Panc1 (cell line): Measurements from ENCODE around the gene LEKR1. TPM values are rescaled to one million over a fixed set of nuclear protein-coding genes. Genes with fewer than 3 reads are reported as not detected.

Experiments
- ATAC-seq: fragments of 200-7000 bp; cut with Tn5 transposase; 2 replicates; pipeline ENCODE4 v1.9.1; 2020; ENCODE audit warnings: mild to moderate bottlenecking, moderate library complexity
- BruUV-seq: library from RNA; stranded (reverse); fragments of 400-500 nt; replicated peaks from 2 replicates; lab custom pipeline; 2021; lab: Mats Ljungman, UMichigan
- CTCF ChIA-PET: fragments of 300-600 bp; sonication (Branson Sonifier 250); formaldehyde crosslinking; loops from one replicate; lab custom pipeline; 2022; ENCODE audit warnings: antibody characterized with exemption; lab: Charles Lee
- POLR2A ChIA-PET: fragments of 300-600 bp; sonication (Branson Sonifier 250); formaldehyde crosslinking; loops from one replicate; lab custom pipeline; 2022; ENCODE audit warnings: antibody characterized with exemption; lab: Charles Lee
- DNase-seq: peaks from one replicate; pipeline ENCODE4 v3.0.0-alpha.2; 2010; ENCODE audit warnings: low read depth, low spot score
- H3K27ac ChIP-seq: 2 replicates; pipeline ENCODE4 v1.5.1; 2011; ENCODE audit warnings: mild to moderate bottlenecking, low read length, inconsistent platforms
- H3K27me3 ChIP-seq: fragments of 200-500 bp; sonication (Bioruptor generic); 2 replicates; pipeline ENCODE4 v1.6.0; 2014; ENCODE audit warnings: low read length, inconsistent platforms; ENCODE audit not compliant: control insufficient read depth, insufficient read depth
- H3K36me3 ChIP-seq: fragments of 200-500 bp; sonication (Bioruptor generic); 2 replicates; pipeline ENCODE4 v1.5.1; 2014; ENCODE audit warnings: inconsistent platforms, mild to moderate bottlenecking, low read length, moderate library complexity; ENCODE audit not compliant: control insufficient read depth, insufficient read depth
- H3K4me1 ChIP-seq: 2 replicates; pipeline ENCODE4 v1.5.1; 2011; ENCODE audit warnings: inconsistent platforms, mild to moderate bottlenecking, low read length, moderate library complexity; ENCODE audit not compliant: control insufficient read depth, insufficient read depth
- H3K4me3 ChIP-seq, 2 experiments: 2 replicates each; pipeline ENCODE4 v1.5.1; 2011 to 2012; ENCODE audit warnings: low read depth in 2 of 2, low read length in 2 of 2, mild to moderate bottlenecking in 2 of 2, inconsistent platforms in 1 of 2, moderate library complexity in 1 of 2
- H3K9me3 ChIP-seq: fragments of 200-500 bp; sonication (Bioruptor generic); 2 replicates; pipeline ENCODE4 v1.5.1; 2014; ENCODE audit warnings: low read depth, mild to moderate bottlenecking, inconsistent platforms, low read length, moderate library complexity; ENCODE audit not compliant: control insufficient read depth, insufficient read depth
- CTCF ChIP-seq: fragments of 450-650 bp; IDR thresholded peaks from 2 replicates; pipeline ENCODE4 v1.5.1; 2017; ENCODE audit warnings: mild to moderate bottlenecking
- POLR2AphosphoS5 ChIP-seq: IDR thresholded peaks from 2 replicates; pipeline ENCODE4 v1.6.1; 2012; ENCODE audit warnings: mild to moderate bottlenecking, low read depth, low read length, moderate library complexity
- REST ChIP-seq, 2 experiments: IDR thresholded peaks; 2 replicates each; pipeline ENCODE4 v1.6.1; 2011 to 2012; ENCODE audit warnings: low read depth in 2 of 2, control low read depth in 1 of 2, low read length in 1 of 2, mild to moderate bottlenecking in 1 of 2, moderate library complexity in 1 of 2; ENCODE audit not compliant: insufficient read depth in 1 of 2
- SIN3A ChIP-seq: IDR thresholded peaks from 2 replicates; pipeline ENCODE4 v1.6.1; 2012; ENCODE audit warnings: low read depth, mild to moderate bottlenecking, low read length, moderate library complexity, borderline replicate concordance; ENCODE audit not compliant: insufficient read depth
- TCF7L2 ChIP-seq: IDR thresholded peaks from 2 replicates; pipeline ENCODE4 v1.6.1; 2011; ENCODE audit warnings: mild to moderate bottlenecking, low read depth, low read length, inconsistent platforms
- in situ Hi-C: cut with HindIII; loops from 2 replicates; pipeline ENCODE4 v1.10.0; 2016; ENCODE audit warnings: low sequenced_read_pairs, low pct_unique_long_range_greater_than_20kb
- intact Hi-C: fragments of 100-400 bp; cut with micrococcal nuclease; formaldehyde crosslinking; loops from one replicate; pipeline ENCODE4 v1.10.0; 2022; ENCODE audit not compliant: unreplicated experiment
- total RNA-seq: library from RNA; stranded (reverse); gene quantifications from one replicate; pipeline ENCODE4 v1.2.1, GENCODE V29; 2021; ENCODE audit not compliant: unreplicated experiment

Gene LEKR1
- total RNA-seq, 1 experiment from 2014 or later: not detected

- CTCF ChIA-PET: no interaction called here
- Histone ChIP-seq H3K4me1 (no peaks in the 10 kb centered on the region), H3K36me3 (no peaks in the 10 kb centered on the region), H3K9me3 (peaks cover 5% of the 10 kb centered on the region; the same call in 1 of the 2 replicates), H3K27ac (no peak overlapping the region), H3K27me3 (no peaks in the 10 kb centered on the region), H3K4me3 (no peak overlapping the region)
- in situ Hi-C loops (no loop called here), intact Hi-C loops (no loop called here)
- no peak for TF ChIP-seq CTCF
- TF ChIP-seq POLR2AphosphoS5: no peak
- TF ChIP-seq REST (IDR thresholded peaks at IDR 0.05; ENCODE audit: insufficient read depth in 1 of 2, low read depth in 2 of 2, low read length in 1 of 2): no peak
- no peak for TF ChIP-seq SIN3A
- TF ChIP-seq TCF7L2: no peak
- no peak for DNase-seq
- POLR2A ChIA-PET: no interaction called here
- ATAC-seq: no peak
- no TSS peak for BruUV-seq
Measured at GRCh38 chr3:156803952-156804741, 22.0 kb upstream of the LEKR1 start.

GRCh38 chr3:156806698-156807097, 19.5 kb upstream of the LEKR1 start:
- no TSS peak for BruUV-seq
- no peak for TF ChIP-seq CTCF
- ATAC-seq (no peak), DNase-seq (no peak)
- in situ Hi-C loops (no loop called here), intact Hi-C loops (no loop called here)
- H3K27ac ChIP-seq: no peak overlapping the region
- no peaks in the 10 kb centered on the region for H3K36me3 ChIP-seq
- H3K27me3 ChIP-seq: no peaks in the 10 kb centered on the region
- ChIA-PET POLR2A (no interaction called here), CTCF (no interaction called here)
- peaks cover 9% of the 10 kb centered on the region for H3K4me1 ChIP-seq
- no peak overlapping the region for H3K4me3 ChIP-seq
- H3K9me3 ChIP-seq: peaks cover 5% of the 10 kb centered on the region; the same call in 1 of the 2 replicates
